ENCODE results near the gene TRIM38.

Gene TRIM38

DNA sequence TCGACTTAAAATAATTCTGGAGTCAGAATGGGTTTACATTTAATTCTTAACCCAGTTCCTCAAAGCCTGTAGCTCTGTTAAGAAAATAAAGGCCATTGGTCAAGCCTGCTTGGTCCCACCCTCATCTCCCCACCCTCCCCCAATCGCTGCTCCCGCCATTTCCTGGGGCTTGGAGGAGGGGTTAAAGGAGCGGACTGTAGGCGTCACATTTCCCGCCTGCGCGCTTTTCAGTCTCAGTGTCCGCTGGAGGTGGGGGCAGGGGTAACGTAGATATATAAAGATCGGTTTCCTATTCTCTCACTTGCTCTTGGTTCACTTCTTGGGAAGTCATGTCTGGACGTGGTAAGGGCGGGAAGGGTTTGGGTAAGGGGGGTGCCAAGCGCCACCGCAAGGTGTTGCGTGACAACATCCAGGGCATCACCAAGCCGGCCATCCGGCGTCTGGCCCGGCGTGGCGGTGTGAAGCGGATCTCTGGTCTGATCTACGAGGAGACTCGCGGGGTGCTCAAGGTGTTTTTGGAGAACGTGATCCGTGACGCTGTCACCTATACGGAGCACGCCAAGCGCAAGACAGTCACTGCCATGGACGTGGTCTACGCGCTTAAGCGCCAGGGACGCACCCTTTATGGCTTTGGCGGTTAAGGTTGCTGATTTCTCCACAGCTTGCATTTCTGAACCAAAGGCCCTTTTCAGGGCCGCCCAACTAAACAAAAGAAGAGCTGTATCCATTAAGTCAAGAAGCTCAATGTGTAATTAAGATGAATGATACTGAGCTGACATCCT lies 58.9 kb downstream of the TRIM38 start:
- H3K27ac ChIP-seq = peak overlapping the region; percentile 82
- H3K9ac ChIP-seq (ENCODE audit: insufficient read length) = peak overlapping the region; percentile 60

DNA sequence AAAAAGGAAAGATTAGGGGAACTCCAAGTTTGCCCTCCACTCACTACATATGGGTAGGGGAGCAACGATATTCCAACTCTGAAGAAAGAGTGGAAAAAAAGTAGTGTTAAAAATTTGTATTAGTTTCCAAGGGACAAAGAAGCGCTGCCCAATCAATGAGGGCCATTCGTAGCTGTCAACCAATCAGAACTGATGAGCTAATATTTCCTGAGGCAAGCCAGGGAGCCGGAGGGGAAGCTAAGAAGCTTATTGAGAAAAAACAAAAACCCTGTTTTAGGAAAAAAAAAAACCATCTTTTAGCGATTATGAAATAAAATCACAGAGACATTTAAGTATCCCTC lies 59.5 kb downstream of the TRIM38 start:
- H3K27ac ChIP-seq = peak overlapping the region; percentile 82
- TF ChIP-seq FOXP2 (optimal IDR thresholded peaks at IDR 0.05; ENCODE audit: control extremely low read depth, extremely low read length, insufficient read depth) = no peak
- TF ChIP-seq EZH2 (IDR thresholded peaks at IDR 0.05) = no peak
- peak; percentile 44 for TF ChIP-seq POLR2AphosphoS5 (IDR thresholded peaks at IDR 0.05; ENCODE audit: borderline replicate concordance, low read depth, low read length)
- peak overlapping the region; percentile 60 for H3K9ac ChIP-seq (ENCODE audit: insufficient read length)
- 0 out of 2 replicates have a peak, but pooled peaks cover 3% of the 10 kb centered on the region for H3K9me3 ChIP-seq (ENCODE audit: low read depth, low read length)
- H3K4me3 ChIP-seq = peak overlapping the region; percentile 71
- no peak for DNase-seq (ENCODE audit: low read depth, low spot score)
- H3K36me3 ChIP-seq (ENCODE audit: insufficient read depth, low read length) = no peaks in the 10 kb centered on the region

More for the DNA sequence above, 58.9 kb downstream of the TRIM38 start:
- DNase-seq (ENCODE audit: low read depth, low spot score) = no peak
- H3K9me3 ChIP-seq (ENCODE audit: low read depth, low read length) = 0 out of 2 replicates have a peak, but pooled peaks cover 3% of the 10 kb centered on the region
- peak overlapping the region; percentile 71 for H3K4me3 ChIP-seq
- TF ChIP-seq EZH2 (IDR thresholded peaks at IDR 0.05) (no peak), POLR2AphosphoS5 (IDR thresholded peaks at IDR 0.05; ENCODE audit: borderline replicate concordance, low read depth, low read length) (peak; percentile 40; the same call in 1 of the 2 replicates)
- H3K36me3 ChIP-seq (ENCODE audit: insufficient read depth, low read length) = no peaks in the 10 kb centered on the region

DNA sequence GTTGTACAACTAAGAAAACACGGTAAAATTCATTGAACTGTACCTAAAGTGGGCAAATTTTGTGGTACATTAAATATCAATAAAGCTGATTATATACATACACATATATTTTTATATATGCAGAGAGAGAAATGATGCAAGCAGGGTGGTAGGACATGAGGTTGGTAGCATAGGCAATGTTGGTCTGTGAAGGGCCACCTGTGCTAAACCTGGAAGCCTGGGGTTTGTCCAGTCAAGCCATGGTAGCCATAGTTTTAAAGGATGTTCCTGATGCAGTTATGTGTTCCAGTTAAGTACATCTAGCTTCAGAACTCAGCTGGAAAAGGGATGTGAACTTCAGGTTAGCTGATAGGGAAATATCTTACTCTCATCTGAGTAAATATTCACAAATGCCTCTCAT lies 60.1 kb downstream of the TRIM38 start:
- no peak for TF ChIP-seq POLR2AphosphoS5 (IDR thresholded peaks at IDR 0.05; ENCODE audit: borderline replicate concordance, low read depth, low read length)
- H3K27ac ChIP-seq = peak overlapping the region; percentile 82
- H3K36me3 ChIP-seq (ENCODE audit: insufficient read depth, low read length) = no peaks in the 10 kb centered on the region
- H3K9ac ChIP-seq (ENCODE audit: insufficient read length) = no peak overlapping the region
- no peak overlapping the region for H3K4me3 ChIP-seq
- DNase-seq (ENCODE audit: low read depth, low spot score) = no peak
- 0 out of 2 replicates have a peak, but pooled peaks cover 3% of the 10 kb centered on the region for H3K9me3 ChIP-seq (ENCODE audit: low read depth, low read length)

DNA sequence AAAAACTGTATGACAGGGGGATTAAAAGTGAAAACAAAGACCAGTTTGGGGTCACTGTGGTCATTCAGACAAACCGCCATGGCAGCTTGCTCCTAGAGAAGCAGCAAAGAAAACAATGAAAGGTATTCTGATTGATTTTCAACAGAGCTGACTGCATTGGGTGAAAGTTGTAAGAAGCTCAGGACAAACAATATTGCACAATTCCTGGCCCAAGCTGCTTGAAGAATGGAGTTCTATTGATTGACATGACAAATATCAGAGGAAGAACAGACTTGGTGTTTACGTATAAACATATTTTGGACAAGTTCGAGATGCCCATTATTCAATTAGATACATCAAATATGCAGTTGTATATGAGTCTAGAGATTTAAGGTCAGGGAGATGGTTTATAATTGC lies 62.0 kb downstream of the TRIM38 start:
- H3K9me3 ChIP-seq (ENCODE audit: low read depth, low read length) = 0 out of 2 replicates have a peak, but pooled peaks cover 3% of the 10 kb centered on the region
- H3K4me3 ChIP-seq = no peak overlapping the region
- no peak for TF ChIP-seq EZH2 (IDR thresholded peaks at IDR 0.05)
- no peak for TF ChIP-seq FOXP2 (optimal IDR thresholded peaks at IDR 0.05; ENCODE audit: control extremely low read depth, extremely low read length, insufficient read depth)
- TF ChIP-seq POLR2AphosphoS5 (IDR thresholded peaks at IDR 0.05; ENCODE audit: borderline replicate concordance, low read depth, low read length) = no peak
- H3K36me3 ChIP-seq (ENCODE audit: insufficient read depth, low read length) = no peaks in the 10 kb centered on the region
- no peak overlapping the region for H3K9ac ChIP-seq (ENCODE audit: insufficient read length)
- peak overlapping the region; percentile 46 for H3K27ac ChIP-seq
- no peak for DNase-seq (ENCODE audit: low read depth, low spot score)

DNA sequence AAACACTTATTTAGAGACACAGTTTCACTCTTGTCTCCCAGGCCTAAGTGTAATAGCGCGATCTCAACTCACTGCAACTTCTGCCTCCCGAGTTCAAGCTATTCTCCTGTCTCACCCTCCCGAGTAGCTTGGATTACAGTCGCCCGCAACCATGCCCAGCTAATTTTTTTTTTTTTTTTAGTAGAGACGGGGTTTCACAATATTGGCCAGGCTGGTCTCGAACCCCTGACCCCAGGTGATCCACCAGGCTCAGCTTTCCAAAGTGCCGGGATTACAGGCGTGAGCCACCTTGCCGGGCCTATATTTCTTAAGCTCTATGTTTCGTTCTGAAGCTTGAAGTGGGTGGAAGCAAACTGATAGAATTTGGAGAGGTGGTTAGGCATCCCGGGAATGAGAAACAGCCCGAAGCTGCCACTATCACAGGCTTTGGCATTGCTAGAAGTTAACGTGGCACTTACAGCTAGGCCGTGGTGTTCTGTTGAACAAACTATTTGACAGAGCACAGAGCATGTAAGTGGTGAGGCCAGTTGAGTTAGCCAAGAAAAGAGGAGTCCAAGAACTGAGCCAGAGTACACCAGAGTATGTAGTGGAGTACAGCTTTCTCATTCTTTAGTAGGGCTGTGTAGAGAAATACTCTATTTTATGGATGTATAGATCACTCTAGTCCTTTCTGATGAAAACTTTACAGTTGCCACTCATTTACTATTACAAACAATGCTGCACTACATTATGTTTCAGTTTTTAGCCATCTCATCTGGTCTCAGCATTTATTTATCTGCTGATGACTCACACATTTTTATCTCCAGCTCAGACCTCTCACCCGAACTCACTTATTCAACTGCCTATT lies 62.7 kb downstream of the TRIM38 start:
- TF ChIP-seq FOXP2 (optimal IDR thresholded peaks at IDR 0.05; ENCODE audit: control extremely low read depth, extremely low read length, insufficient read depth) (no peak), POLR2AphosphoS5 (IDR thresholded peaks at IDR 0.05; ENCODE audit: borderline replicate concordance, low read depth, low read length) (no peak), EZH2 (IDR thresholded peaks at IDR 0.05) (no peak)
- Histone ChIP-seq H3K9me3 (ENCODE audit: low read depth, low read length) (0 out of 2 replicates have a peak, but pooled peaks cover 3% of the 10 kb centered on the region), H3K9ac (ENCODE audit: insufficient read length) (peak overlapping the region; percentile 67), H3K4me3 (peak overlapping the region; percentile 93), H3K27ac (peak overlapping the region; percentile 76), H3K36me3 (ENCODE audit: insufficient read depth, low read length) (no peaks in the 10 kb centered on the region)
- no peak for DNase-seq (ENCODE audit: low read depth, low spot score)

DNA sequence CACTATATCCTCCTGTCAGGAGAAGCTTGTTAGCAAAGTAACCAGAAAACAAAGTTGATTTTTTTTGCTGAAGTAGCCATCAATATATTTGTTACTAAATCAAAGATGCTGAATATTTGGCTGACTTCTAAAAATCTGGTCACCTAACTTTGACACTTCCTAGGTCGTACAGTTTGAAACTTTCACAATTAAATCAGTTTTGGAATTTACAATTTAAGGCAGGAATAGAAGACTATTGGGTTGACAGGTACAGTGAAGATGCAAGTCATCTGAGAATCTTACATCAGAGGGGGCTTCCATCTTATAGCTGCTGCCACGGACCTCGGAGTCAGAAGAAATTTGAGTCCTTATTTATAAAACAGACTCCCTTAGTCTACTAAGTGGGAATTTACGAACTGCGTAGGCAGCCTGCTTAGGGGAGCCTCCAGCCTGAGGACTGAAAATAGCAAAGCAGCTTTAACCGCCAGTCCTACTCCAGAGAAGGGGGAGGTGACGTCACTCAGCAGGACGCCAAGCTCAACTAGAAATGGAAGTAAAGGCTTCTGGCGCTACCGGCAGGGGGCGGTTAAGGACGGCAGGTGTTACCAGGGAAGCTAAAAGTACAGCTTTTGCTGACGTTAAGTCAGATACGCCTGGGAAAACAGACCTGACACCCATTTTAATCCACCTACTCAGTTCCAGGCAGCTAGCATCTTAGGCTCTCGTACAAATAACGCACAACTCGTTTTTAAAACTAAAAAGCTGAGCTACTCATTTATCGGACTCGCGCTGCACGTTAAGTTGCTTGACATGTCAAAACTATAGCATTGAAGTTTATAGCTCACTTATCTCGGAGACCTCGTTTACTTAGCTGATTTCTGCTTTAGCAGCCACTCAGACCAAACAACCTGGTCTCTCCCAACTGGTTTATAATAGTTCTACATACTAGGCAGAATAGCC lies 63.6 kb downstream of the TRIM38 start:
- H3K4me3 ChIP-seq = peak overlapping the region; percentile 93
- H3K36me3 ChIP-seq (ENCODE audit: insufficient read depth, low read length) = no peaks in the 10 kb centered on the region
- H3K27ac ChIP-seq = peak overlapping the region; percentile 76
- TF ChIP-seq EZH2 (IDR thresholded peaks at IDR 0.05) = no peak
- TF ChIP-seq FOXP2 (optimal IDR thresholded peaks at IDR 0.05; ENCODE audit: control extremely low read depth, extremely low read length, insufficient read depth) = no peak
- no peak for TF ChIP-seq POLR2AphosphoS5 (IDR thresholded peaks at IDR 0.05; ENCODE audit: borderline replicate concordance, low read depth, low read length)
- no peak for DNase-seq (ENCODE audit: low read depth, low spot score)
- H3K9me3 ChIP-seq (ENCODE audit: low read depth, low read length) = no peaks in the 10 kb centered on the region
- H3K9ac ChIP-seq (ENCODE audit: insufficient read length) = peak overlapping the region; percentile 86

DNA sequence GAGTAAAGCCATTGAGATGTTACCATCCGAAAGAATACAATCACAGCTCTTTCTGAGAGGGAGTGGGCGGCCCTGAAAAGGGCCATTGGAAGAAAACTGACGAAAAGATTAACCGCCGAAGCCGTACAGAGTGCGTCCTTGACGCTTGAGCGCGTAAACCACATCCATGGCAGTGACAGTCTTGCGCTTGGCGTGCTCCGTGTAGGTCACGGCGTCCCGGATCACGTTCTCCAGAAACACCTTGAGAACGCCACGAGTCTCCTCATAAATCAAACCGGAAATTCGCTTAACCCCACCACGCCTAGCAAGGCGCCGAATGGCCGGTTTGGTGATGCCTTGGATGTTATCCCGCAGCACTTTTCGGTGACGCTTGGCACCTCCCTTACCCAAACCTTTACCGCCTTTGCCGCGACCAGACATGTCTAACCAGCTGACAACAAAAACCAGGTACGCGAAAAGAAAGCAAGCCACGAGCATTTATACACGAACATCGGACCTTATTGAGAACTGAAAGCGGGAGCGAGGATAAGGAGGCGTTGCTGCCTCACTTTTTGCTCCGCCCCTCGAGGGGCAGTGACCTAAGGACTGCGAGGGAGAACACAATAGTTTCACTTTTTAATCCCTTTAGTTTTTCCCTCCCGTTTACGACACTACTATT lies 64.4 kb downstream of the TRIM38 start:
- Histone ChIP-seq H3K27ac (peak overlapping the region; percentile 76), H3K9ac (ENCODE audit: insufficient read length) (peak overlapping the region; percentile 86), H3K4me3 (peak overlapping the region; percentile 93), H3K36me3 (ENCODE audit: insufficient read depth, low read length) (no peaks in the 10 kb centered on the region), H3K9me3 (ENCODE audit: low read depth, low read length) (no peaks in the 10 kb centered on the region)
- peak; percentile 99 for TF ChIP-seq POLR2AphosphoS5 (IDR thresholded peaks at IDR 0.05; ENCODE audit: borderline replicate concordance, low read depth, low read length)
- TF ChIP-seq FOXP2 (optimal IDR thresholded peaks at IDR 0.05; ENCODE audit: control extremely low read depth, extremely low read length, insufficient read depth) = peak; percentile 27
- TF ChIP-seq EZH2 (IDR thresholded peaks at IDR 0.05) = no peak
- peak; percentile 93 for DNase-seq (ENCODE audit: low read depth, low spot score)

All from SK-N-MC (cell line).